Tibial artery (tissue), 4 donors: ENCODE data around the gene PICALM.

Experiments used
- DNase-seq, 2 donors: peaks; one replicate each; pipeline ENCODE4 v3.0.0-alpha.2; 2019
- H3K27ac ChIP-seq, 2 donors: fragments of 200-600 bp; sonication (generic) in 1 of 2; 1 replicate in 1 of 2; 2 replicates in 1 of 2; pipeline ENCODE4 v1.5.1; 2018 to 2019; ENCODE audit warnings: mild to moderate bottlenecking in 1 of 2
- H3K27me3 ChIP-seq, 2 donors: fragments of 200-600 bp; sonication (generic) in 1 of 2; one replicate each; pipeline versions ENCODE4 v1.5.1 to v1.6.0; 2016 to 2019
- H3K36me3 ChIP-seq, 3 donors: fragments of 200-600 bp; sonication (generic) in 2 of 3; one replicate each; pipeline ENCODE4 v1.5.1; 2016 to 2019; ENCODE audit warnings: mild to moderate bottlenecking in 2 of 3
- H3K4me1 ChIP-seq, 4 donors: fragments of 200-600 bp; sonication (generic) in 2 of 4; 1 replicate in 3 of 4; 2 replicates in 1 of 4; pipeline ENCODE4 v1.5.1; 2016 to 2019
- H3K4me3 ChIP-seq, 2 donors: fragments of 200-600 bp; sonication (generic) in 1 of 2; 1 replicate in 1 of 2; 2 replicates in 1 of 2; pipeline ENCODE4 v1.5.1; 2018 to 2019; ENCODE audit warnings: mild to moderate bottlenecking in 2 of 2
- H3K9me3 ChIP-seq, 3 donors: fragments of 200-600 bp; sonication (generic) in 1 of 3; one replicate each; pipeline ENCODE4 v1.5.1; 2016 to 2019
- CTCF ChIP-seq, 2 experiments: fragments of 200-600 bp in 1 of 2; fragments of 450-650 bp in 1 of 2; IDR thresholded peaks; one replicate each; pipeline ENCODE4 v1.5.1; 2017 to 2019; ENCODE audit warnings: antibody characterized with exemption in 2 of 2, mild to moderate bottlenecking in 1 of 2, moderate library complexity in 1 of 2
- intact Hi-C: fragments of 100-400 bp; cut with DNase I; formaldehyde crosslinking; loops from one replicate; pipeline ENCODE4 v1.15.0; 2023; ENCODE audit warnings: low total_unique reads

Gene PICALM

GRCh38 chr11:86103808-86104207, 34.9 kb upstream of the PICALM start:
- Histone ChIP-seq H3K4me1 (peaks cover 0 to 14% (median 0%) of the 10 kb centered on the region in 4 donors), H3K27me3 (no peaks in the 10 kb centered on the region), H3K4me3 (no peak overlapping the region), H3K36me3 (no peaks in the 10 kb centered on the region), H3K27ac (no peak overlapping the region), H3K9me3 (no peaks in the 10 kb centered on the region)
- DNase-seq: no peak
- intact Hi-C loops: no loop called here
- TF ChIP-seq CTCF (IDR thresholded peaks at IDR 0.05): no peak

GRCh38 chr11:86101941-86102407, 33.1 kb upstream of the PICALM start:
- Histone ChIP-seq H3K36me3 (no peaks in the 10 kb centered on the region), H3K4me3 (no peak overlapping the region), H3K9me3 (no peaks in the 10 kb centered on the region), H3K27me3 (no peaks in the 10 kb centered on the region), H3K27ac (no peak overlapping the region), H3K4me1 (peaks cover 0 to 10% (median 0%) of the 10 kb centered on the region in 4 donors)
- TF ChIP-seq CTCF (IDR thresholded peaks at IDR 0.05): no peak
- intact Hi-C loops: no loop called here
- DNase-seq: no peak

- no peak for DNase-seq
- H3K4me1 ChIP-seq: peaks cover 0 to 9% (median 0%) of the 10 kb centered on the region in 4 donors
- no peaks in the 10 kb centered on the region for H3K9me3 ChIP-seq
- intact Hi-C loops: no loop called here
- no peak overlapping the region for H3K27ac ChIP-seq
- TF ChIP-seq CTCF (IDR thresholded peaks at IDR 0.05): no peak
- no peak overlapping the region for H3K4me3 ChIP-seq
- no peaks in the 10 kb centered on the region for H3K36me3 ChIP-seq
- no peaks in the 10 kb centered on the region for H3K27me3 ChIP-seq
Measured at GRCh38 chr11:86101493-86101892, 32.6 kb upstream of the PICALM start.

GRCh38 chr11:86099874-86100273, 31.0 kb upstream of the PICALM start:
- DNase-seq: no peak
- no peak for TF ChIP-seq CTCF (IDR thresholded peaks at IDR 0.05)
- H3K27ac ChIP-seq: no peak overlapping the region
- H3K36me3 ChIP-seq: no peaks in the 10 kb centered on the region
- no peaks in the 10 kb centered on the region for H3K9me3 ChIP-seq
- no peak overlapping the region for H3K4me3 ChIP-seq
- H3K4me1 ChIP-seq: peaks cover 0 to 9% (median 0%) of the 10 kb centered on the region in 4 donors
- intact Hi-C loops: no loop called here
- H3K27me3 ChIP-seq: no peaks in the 10 kb centered on the region

- intact Hi-C loops: no loop called here
- DNase-seq: no peak
- H3K4me3 ChIP-seq: no peak overlapping the region
- no peak overlapping the region for H3K27ac ChIP-seq
- no peaks in the 10 kb centered on the region for H3K27me3 ChIP-seq
- H3K9me3 ChIP-seq: no peaks in the 10 kb centered on the region
- H3K36me3 ChIP-seq: no peaks in the 10 kb centered on the region
- no peak for TF ChIP-seq CTCF (IDR thresholded peaks at IDR 0.05)
- H3K4me1 ChIP-seq: peaks cover 0 to 9% (median 0%) of the 10 kb centered on the region in 4 donors
Measured at GRCh38 chr11:86097980-86098379, 29.1 kb upstream of the PICALM start.

- Histone ChIP-seq H3K4me3 (no peak overlapping the region), H3K27me3 (no peaks in the 10 kb centered on the region), H3K36me3 (no peaks in the 10 kb centered on the region), H3K27ac (peak overlapping the region in 1 of 2 donors; percentile 48), H3K4me1 (peaks cover 0 to 38% (median 16%) of the 10 kb centered on the region in 4 donors), H3K9me3 (no peaks in the 10 kb centered on the region)
- no peak for TF ChIP-seq CTCF (IDR thresholded peaks at IDR 0.05)
- peak; percentile 26 to 78 for DNase-seq
- intact Hi-C loops: no loop called here
Measured at GRCh38 chr11:86091566-86091965, 22.7 kb upstream of the PICALM start.
